GM12892 (cell line): Measurements from ENCODE around the gene PGLYRP3.

Source experiments
- POLR2A ChIP-seq: IDR thresholded peaks from 2 replicates; pipeline ENCODE4 v1.6.1; 2011; ENCODE audit warnings: low read depth, low read length, control low read depth
- POLR2AphosphoS5 ChIP-seq: IDR thresholded peaks from 2 replicates; pipeline ENCODE4 v1.6.1; 2011; ENCODE audit warnings: low read depth, low read length, control low read depth
- TAF1 ChIP-seq: IDR thresholded peaks from 2 replicates; pipeline ENCODE4 v1.6.1; 2011; ENCODE audit warnings: low read depth, mild to moderate bottlenecking, control low read depth, low read length, borderline replicate concordance

- TF ChIP-seq POLR2A: no peak
- no peak for TF ChIP-seq TAF1
- no peak for TF ChIP-seq POLR2AphosphoS5
Measured at GRCh38 chr1:153262070-153262366, 50.7 kb downstream of the PGLYRP3 start.
